Upper lobe of right lung (tissue), 1 donor: ENCODE results near the gene PELO. TPM values are rescaled to one million over a fixed set of nuclear protein-coding genes. Genes with fewer than 3 reads are reported as not detected.

Experiments
- ATAC-seq: fragments of 200-7000 bp; cut with Tn5 transposase; one replicate; pipeline ENCODE4 v1.9.1; 2020; ENCODE audit warnings: mild to moderate bottlenecking, moderate library complexity
- DNase-seq: peaks from one replicate; pipeline ENCODE4 v3.0.0-alpha.2; 2020
- H3K27ac ChIP-seq: fragments of 200-600 bp; one replicate; pipeline ENCODE4 v1.8.0; 2022
- H3K27me3 ChIP-seq: fragments of 200-600 bp; one replicate; pipeline ENCODE4 v1.8.0; 2022; ENCODE audit warnings: mild to moderate bottlenecking
- H3K36me3 ChIP-seq: fragments of 200-600 bp; one replicate; pipeline ENCODE4 v1.8.0; 2022
- H3K4me1 ChIP-seq: fragments of 200-600 bp; one replicate; pipeline ENCODE4 v1.8.0; 2022
- H3K4me3 ChIP-seq: fragments of 200-600 bp; one replicate; pipeline ENCODE4 v1.8.0; 2022; ENCODE audit warnings: mild to moderate bottlenecking
- H3K9me3 ChIP-seq: fragments of 200-600 bp; one replicate; pipeline ENCODE4 v1.8.0; 2022
- intact Hi-C: fragments of 100-400 bp; cut with DNase I; formaldehyde crosslinking; loops from one replicate; pipeline ENCODE4 v1.11.0; 2022
- total RNA-seq: library from RNA; stranded (reverse); fragmentation: NEBNext Ultra II Directional; extraction: Animal tissue kit (Norgen Biotek cat#: 25700); gene quantifications from one replicate; pipeline ENCODE4 v1.2.1, GENCODE V29; 2021
- TF ChIP-seq, protein P1 (sequence below): fragments of 200-600 bp; IDR thresholded peaks from one replicate; pipeline ENCODE4 v1.8.0; 2022; ENCODE audit warnings: antibody characterized with exemption
- donor health status: DM: no; HTN: yes; CAD: no; lungs with severe emphysema.

The PELO gene
- total RNA-seq, 1 donor from 2014 or later, result 41.3 TPM

GRCh38 chr5:52830650-52831049 is 42.9 kb downstream of the PELO start:
- TF ChIP-seq, protein P1, sequence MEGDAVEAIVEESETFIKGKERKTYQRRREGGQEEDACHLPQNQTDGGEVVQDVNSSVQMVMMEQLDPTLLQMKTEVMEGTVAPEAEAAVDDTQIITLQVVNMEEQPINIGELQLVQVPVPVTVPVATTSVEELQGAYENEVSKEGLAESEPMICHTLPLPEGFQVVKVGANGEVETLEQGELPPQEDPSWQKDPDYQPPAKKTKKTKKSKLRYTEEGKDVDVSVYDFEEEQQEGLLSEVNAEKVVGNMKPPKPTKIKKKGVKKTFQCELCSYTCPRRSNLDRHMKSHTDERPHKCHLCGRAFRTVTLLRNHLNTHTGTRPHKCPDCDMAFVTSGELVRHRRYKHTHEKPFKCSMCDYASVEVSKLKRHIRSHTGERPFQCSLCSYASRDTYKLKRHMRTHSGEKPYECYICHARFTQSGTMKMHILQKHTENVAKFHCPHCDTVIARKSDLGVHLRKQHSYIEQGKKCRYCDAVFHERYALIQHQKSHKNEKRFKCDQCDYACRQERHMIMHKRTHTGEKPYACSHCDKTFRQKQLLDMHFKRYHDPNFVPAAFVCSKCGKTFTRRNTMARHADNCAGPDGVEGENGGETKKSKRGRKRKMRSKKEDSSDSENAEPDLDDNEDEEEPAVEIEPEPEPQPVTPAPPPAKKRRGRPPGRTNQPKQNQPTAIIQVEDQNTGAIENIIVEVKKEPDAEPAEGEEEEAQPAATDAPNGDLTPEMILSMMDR, result no peak
- ATAC-seq (no peak), DNase-seq (no peak)
- Histone ChIP-seq H3K36me3 (no peaks in the 10 kb centered on the region), H3K4me1 (no peaks in the 10 kb centered on the region), H3K9me3 (peaks cover 3% of the 10 kb centered on the region), H3K4me3 (no peak overlapping the region), H3K27me3 (no peaks in the 10 kb centered on the region), H3K27ac (no peak overlapping the region)
- intact Hi-C loops, result no loop called here

DNA sequence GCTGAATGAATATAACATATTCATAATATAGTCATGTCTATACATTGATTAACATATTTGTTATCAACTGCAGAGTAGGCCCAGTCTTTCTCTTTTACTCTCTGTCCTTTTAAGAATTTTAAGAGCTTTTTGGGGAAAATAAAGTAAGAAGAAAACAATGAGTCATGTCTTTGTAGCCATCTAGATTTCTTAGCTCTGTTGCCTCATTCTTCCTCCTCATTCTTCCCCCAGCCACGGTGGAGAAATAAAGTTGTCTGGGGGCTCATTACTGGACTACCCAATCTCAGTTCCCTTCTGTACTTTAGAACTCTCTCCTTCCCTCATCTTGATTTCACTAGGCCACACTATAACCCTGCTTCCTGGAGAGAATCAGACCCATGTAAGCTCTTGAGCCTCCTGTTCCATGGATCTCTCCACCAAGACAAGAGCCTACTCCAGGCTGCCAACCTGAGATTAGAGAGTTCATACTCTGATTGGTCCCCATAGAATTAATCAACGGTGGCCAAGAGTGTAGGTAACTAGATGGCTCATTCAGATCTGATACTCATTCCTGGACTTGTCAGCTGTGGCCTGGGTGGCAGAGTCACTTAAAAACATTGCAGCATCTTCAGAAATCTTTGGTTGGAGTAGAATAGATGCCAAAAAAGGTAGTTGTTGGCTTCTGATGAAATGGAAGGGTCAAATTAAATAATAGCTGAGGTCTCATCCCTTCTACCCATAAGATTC is 44.2 kb downstream of the PELO start:
- no peak overlapping the region for H3K27ac ChIP-seq
- H3K36me3 ChIP-seq, result no peaks in the 10 kb centered on the region
- H3K4me3 ChIP-seq, result no peak overlapping the region
- intact Hi-C loops, result no loop called here
- no peaks in the 10 kb centered on the region for H3K4me1 ChIP-seq
- DNase-seq (no peak), ATAC-seq (no peak)
- H3K27me3 ChIP-seq, result no peaks in the 10 kb centered on the region
- TF ChIP-seq, protein P1, result no peak
- H3K9me3 ChIP-seq, result peaks cover 3% of the 10 kb centered on the region

DNA sequence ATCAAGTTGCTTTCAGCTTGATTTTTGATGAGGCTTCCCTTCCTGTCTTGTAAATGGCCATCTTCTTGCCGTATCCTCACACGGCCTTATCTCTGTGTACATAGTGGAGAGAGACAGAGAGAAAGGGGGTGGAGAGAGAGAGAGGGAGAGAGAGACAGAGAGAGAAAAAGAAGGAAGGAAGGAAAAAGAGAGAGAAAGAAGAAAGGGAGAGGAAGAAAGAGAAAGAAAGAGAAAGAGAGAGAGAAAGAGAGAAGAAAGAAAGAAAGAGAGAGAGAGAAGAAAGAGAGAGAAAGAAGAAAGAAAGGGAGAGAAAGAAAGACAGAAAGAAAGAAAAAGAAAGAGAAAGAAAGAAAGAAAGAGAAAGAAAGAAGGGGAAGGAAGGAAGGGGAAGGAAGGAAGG is 46.6 kb downstream of the PELO start:
- Histone ChIP-seq H3K9me3 (no peaks in the 10 kb centered on the region), H3K36me3 (no peaks in the 10 kb centered on the region), H3K4me3 (no peak overlapping the region), H3K4me1 (no peaks in the 10 kb centered on the region), H3K27ac (no peak overlapping the region), H3K27me3 (no peaks in the 10 kb centered on the region)
- ATAC-seq (no peak), DNase-seq (no peak)
- TF ChIP-seq, protein P1, result no peak
- intact Hi-C loops, result no loop called here

GRCh38 chr5:52837068-52837467 is 49.4 kb downstream of the PELO start:
- Histone ChIP-seq H3K4me3 (no peak overlapping the region), H3K9me3 (no peaks in the 10 kb centered on the region), H3K4me1 (peaks cover 6% of the 10 kb centered on the region), H3K27me3 (no peaks in the 10 kb centered on the region), H3K27ac (peak overlapping the region; percentile 65), H3K36me3 (no peaks in the 10 kb centered on the region)
- ATAC-seq (no peak), DNase-seq (no peak)
- intact Hi-C loops, result no loop called here
- TF ChIP-seq, protein P1, result no peak

Other genes with a start within 250 kb of the PELO start
- 94.8 TPM for gene ITGA1, start within 50 bp of the PELO start, total RNA-seq
- 17.7 TPM for gene ITGA2, start 201.4 kb downstream of the PELO start, total RNA-seq